Body of pancreas (tissue), 4 donors: ENCODE measurements around the gene FRMPD4.

Experiments
- POLR2A ChIP-seq, 3 donors: fragments of 450-650 bp; IDR thresholded peaks; one replicate each; pipeline ENCODE4 v1.6.1; 2016; ENCODE audit warnings: antibody characterized with exemption in 3 of 3, mild to moderate bottlenecking in 2 of 3
- TF ChIP-seq, protein P1 (sequence below), 7 experiments: fragments of 450-650 bp in 4 of 7; fragments of 200-600 bp in 3 of 7; sonication (generic) in 3 of 7; IDR thresholded peaks; one replicate each; pipeline ENCODE4 v1.5.1; 2016 to 2019; ENCODE audit warnings: antibody characterized with exemption in 7 of 7

DNA sequence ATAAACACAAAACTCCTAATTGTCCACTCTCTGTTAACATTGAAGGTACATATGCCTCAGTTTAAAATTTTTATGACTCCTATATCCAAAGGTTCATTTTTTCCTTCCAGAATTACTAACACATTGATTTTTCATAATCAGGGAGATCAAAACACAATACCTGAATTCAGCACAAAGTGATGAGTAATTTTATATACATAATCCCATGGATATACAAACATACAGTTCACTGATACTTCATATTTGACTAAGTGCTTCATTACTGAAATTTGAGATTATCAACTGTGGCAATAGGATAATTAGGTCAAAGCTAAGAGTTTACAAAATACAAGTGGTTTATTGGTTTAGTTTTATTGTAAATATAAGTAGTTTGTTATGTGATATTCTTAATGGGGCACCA is 476.8 kb downstream of the FRMPD4 start:
- TF ChIP-seq, protein P1, sequence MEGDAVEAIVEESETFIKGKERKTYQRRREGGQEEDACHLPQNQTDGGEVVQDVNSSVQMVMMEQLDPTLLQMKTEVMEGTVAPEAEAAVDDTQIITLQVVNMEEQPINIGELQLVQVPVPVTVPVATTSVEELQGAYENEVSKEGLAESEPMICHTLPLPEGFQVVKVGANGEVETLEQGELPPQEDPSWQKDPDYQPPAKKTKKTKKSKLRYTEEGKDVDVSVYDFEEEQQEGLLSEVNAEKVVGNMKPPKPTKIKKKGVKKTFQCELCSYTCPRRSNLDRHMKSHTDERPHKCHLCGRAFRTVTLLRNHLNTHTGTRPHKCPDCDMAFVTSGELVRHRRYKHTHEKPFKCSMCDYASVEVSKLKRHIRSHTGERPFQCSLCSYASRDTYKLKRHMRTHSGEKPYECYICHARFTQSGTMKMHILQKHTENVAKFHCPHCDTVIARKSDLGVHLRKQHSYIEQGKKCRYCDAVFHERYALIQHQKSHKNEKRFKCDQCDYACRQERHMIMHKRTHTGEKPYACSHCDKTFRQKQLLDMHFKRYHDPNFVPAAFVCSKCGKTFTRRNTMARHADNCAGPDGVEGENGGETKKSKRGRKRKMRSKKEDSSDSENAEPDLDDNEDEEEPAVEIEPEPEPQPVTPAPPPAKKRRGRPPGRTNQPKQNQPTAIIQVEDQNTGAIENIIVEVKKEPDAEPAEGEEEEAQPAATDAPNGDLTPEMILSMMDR (IDR thresholded peaks at IDR 0.05) = no peak
- no peak for TF ChIP-seq POLR2A (IDR thresholded peaks at IDR 0.05)
